Endothelial cell of umbilical vein (primary cell): Measurements from ENCODE around the gene ZNF777. TPM values are rescaled to one million over a fixed set of nuclear protein-coding genes. Genes with fewer than 3 reads are reported as not detected.

Source experiments
- BruUV-seq: library from RNA; stranded (reverse); fragments of 400-500 nt; replicated peaks from 2 replicates; lab custom pipeline; 2021; lab: Mats Ljungman, UMichigan
- CTCF ChIA-PET: fragments of 300-600, 350-600 bp; sonication (Branson Sonifier 250); formaldehyde crosslinking; loops from one replicate; lab custom pipeline; 2021; ENCODE audit warnings: antibody characterized with exemption, inconsistent platforms; lab: Charles Lee
- POLR2A ChIA-PET: fragments of 300-600, 350-600 bp; sonication (Branson Sonifier 250); formaldehyde crosslinking; loops from one replicate; lab custom pipeline; 2021; ENCODE audit warnings: antibody characterized with exemption, inconsistent platforms; lab: Charles Lee
- DNase-seq: peaks from one replicate; pipeline ENCODE4 v3.0.0-alpha.2; 2011; ENCODE audit warnings: low read depth, low spot score
- FAIRE-seq: peaks from 2 replicates; lab custom pipeline; 2011; peaks lifted over from hg19 to GRCh38; lab: Jason Lieb, UNC
- H2AFZ ChIP-seq: 2 replicates; pipeline ENCODE4 v1.6.0; 2012; ENCODE audit warnings: low read depth, low read length, control low read depth, inconsistent platforms
- H3K27ac ChIP-seq: 2 replicates; pipeline ENCODE4 v1.5.1; 2011; ENCODE audit warnings: low read depth, mild to moderate bottlenecking, control low read depth, low read length, moderate library complexity; ENCODE audit not compliant: insufficient read depth
- H3K27me3 ChIP-seq, 2 experiments: 2 replicates each; pipeline versions ENCODE4 v1.6.0 to v1.6.1; 2011; ENCODE audit warnings: low read length in 2 of 2, mixed read lengths in 1 of 2; ENCODE audit not compliant: control insufficient read depth in 2 of 2, insufficient read depth in 2 of 2
- H3K36me3 ChIP-seq, 2 experiments: 2 replicates in 1 of 2; 3 replicates in 1 of 2; pipeline ENCODE4 v1.5.1; 2011; ENCODE audit warnings: low read length in 2 of 2, mild to moderate bottlenecking in 1 of 2, moderate library complexity in 1 of 2; ENCODE audit not compliant: control insufficient read depth in 2 of 2, insufficient read depth in 2 of 2; ENCODE audit errors: extremely low read depth in 1 of 2
- H3K4me1 ChIP-seq: 3 replicates; pipeline ENCODE4 v1.5.1; 2011; ENCODE audit warnings: mild to moderate bottlenecking, low read length; ENCODE audit not compliant: control insufficient read depth, insufficient read depth; ENCODE audit errors: extremely low read depth
- H3K4me2 ChIP-seq: 2 replicates; pipeline ENCODE4 v1.6.1; 2011; ENCODE audit warnings: low read length, control low read depth, mixed read lengths; ENCODE audit not compliant: insufficient read depth
- H3K4me3 ChIP-seq, 3 experiments: fragments of 200-600 bp in 1 of 3; sonication (generic), shearing (Covaris generic) in 1 of 3; replicated peaks in 1 of 3; 2 replicates each; pipeline ENCODE4 v1.5.1; 2011 to 2016; ENCODE audit warnings: control low read depth in 3 of 3, low read length in 3 of 3, mild to moderate bottlenecking in 2 of 3, inconsistent platforms in 1 of 3, low read depth in 1 of 3, moderate library complexity in 1 of 3; ENCODE audit not compliant: insufficient read depth in 1 of 3
- H3K79me2 ChIP-seq: 2 replicates; pipeline ENCODE4 v1.6.0; 2012; ENCODE audit warnings: low read length, inconsistent platforms; ENCODE audit not compliant: control insufficient read depth, insufficient read depth
- H3K9ac ChIP-seq: replicated peaks from 2 replicates; pipeline ENCODE3; 2011; ENCODE audit warnings: low read length, control low read depth; ENCODE audit not compliant: insufficient read depth; ENCODE audit errors: extremely low read depth
- H3K9me1 ChIP-seq: replicated peaks from 3 replicates; pipeline ENCODE4 v1.6.0; 2011; ENCODE audit warnings: mild to moderate bottlenecking, low read length; ENCODE audit not compliant: control insufficient read depth, insufficient read depth; ENCODE audit errors: extremely low read depth
- H3K9me3 ChIP-seq: replicated peaks from 2 replicates; pipeline ENCODE4 v1.5.1; 2012; ENCODE audit warnings: low read length, inconsistent platforms; ENCODE audit not compliant: control insufficient read depth, insufficient read depth
- H4K20me1 ChIP-seq: replicated peaks from 2 replicates; pipeline ENCODE3; 2011; ENCODE audit warnings: mild to moderate bottlenecking, low read length; ENCODE audit not compliant: control insufficient read depth, insufficient read depth; ENCODE audit errors: extremely low read depth
- CTCF ChIP-seq, 2 donors: IDR thresholded peaks; 1 replicate in 1 of 2; 2 replicates in 1 of 2; pipeline ENCODE4 v1.5.1; 2011; ENCODE audit warnings: low read length in 2 of 2, mild to moderate bottlenecking in 2 of 2, moderate library complexity in 2 of 2, control low read depth in 1 of 2, inconsistent platforms in 1 of 2, low read depth in 1 of 2; ENCODE audit not compliant: insufficient read depth in 1 of 2; ENCODE audit errors: extremely low read depth in 1 of 2
- EZH2 ChIP-seq: IDR thresholded peaks from 2 replicates; pipeline ENCODE4 v1.6.1; 2012; ENCODE audit warnings: borderline replicate concordance, low read depth, mild to moderate bottlenecking, moderate library complexity, low read length, inconsistent platforms; ENCODE audit not compliant: severe bottlenecking
- FOS ChIP-seq: IDR thresholded peaks from 2 replicates; pipeline ENCODE4 v1.6.1; 2011; ENCODE audit warnings: mild to moderate bottlenecking, low read length, moderate library complexity, borderline replicate concordance; ENCODE audit not compliant: insufficient read depth
- GATA2 ChIP-seq: IDR thresholded peaks from 2 replicates; pipeline ENCODE4 v1.7.0; 2011; ENCODE audit warnings: low read depth, mild to moderate bottlenecking, moderate library complexity, mixed read lengths, low read length; ENCODE audit not compliant: insufficient read length, insufficient read depth
- JUN ChIP-seq: IDR thresholded peaks from 2 replicates; pipeline ENCODE4 v1.6.1; 2011; ENCODE audit warnings: borderline replicate concordance, low read depth; ENCODE audit not compliant: insufficient read length, insufficient read depth
- MAX ChIP-seq: IDR thresholded peaks from 2 replicates; pipeline ENCODE4 v1.6.1; 2011; ENCODE audit not compliant: insufficient read depth, insufficient read length
- MYC ChIP-seq: IDR thresholded peaks from one replicate; pipeline ENCODE4 v1.6.1; 2011; ENCODE audit warnings: mild to moderate bottlenecking, low read depth, low read length
- POLR2A ChIP-seq: IDR thresholded peaks from 2 replicates; pipeline ENCODE4 v1.6.1; 2012; ENCODE audit warnings: low read depth, mild to moderate bottlenecking, control low read depth, low read length
- POLR2AphosphoS5 ChIP-seq: IDR thresholded peaks from 2 replicates; pipeline ENCODE4 v1.6.1; 2012; ENCODE audit warnings: low read depth, mild to moderate bottlenecking, control low read depth, low read length, moderate library complexity; ENCODE audit not compliant: insufficient read depth
- dilution Hi-C: fragments of 300-500 bp; cut with MboI; formaldehyde crosslinking; loops from one replicate; pipeline ENCODE4 v1.15.0; 2019; ENCODE audit warnings: low sequenced_read_pairs; ENCODE audit not compliant: extremely low pct_ligation_motif_present
- intact Hi-C: fragments of 100-400 bp; cut with micrococcal nuclease; formaldehyde crosslinking; loops from one replicate; pipeline ENCODE4 v1.10.0; 2022
- polyA plus RNA-seq, 4 experiments: library from polyadenylated mRNA; depleted of rRNA in 3 of 4; stranded (reverse) in 3 of 4; unstranded in 1 of 4; fragments of >200 nt; gene quantifications; 2 replicates each; pipeline versions ENCODE4 v1.2.1 to v1.2.3, GENCODE V29; 2011 to 2012; ENCODE audit warnings: missing spikeins in 1 of 4
- total RNA-seq: library from RNA; stranded (reverse); gene quantifications from 2 replicates; pipeline ENCODE4 v1.2.3, GENCODE V29; 2021

The ZNF777 gene
- total and polyA plus RNA-seq, 2 donors (not counting 3 experiments of a cell fraction or from before 2014, with no cell fraction given): 7.4 to 11.1 TPM

GRCh38 chr7:149457766-149458165, 3.1 kb downstream of the ZNF777 start:
- FAIRE-seq (no peak), DNase-seq (no peak)
- TF ChIP-seq POLR2AphosphoS5: no peak
- no peak for TF ChIP-seq POLR2A
- no peak for TF ChIP-seq MAX
- no peak for TF ChIP-seq MYC
- TF ChIP-seq EZH2: no peak
- TF ChIP-seq GATA2: no peak
- no peak for TF ChIP-seq FOS
- no peak for TF ChIP-seq CTCF (IDR thresholded peaks at IDR 0.05; ENCODE audit: extremely low read depth in 1 of 2, insufficient read depth in 1 of 2, low read depth in 1 of 2, low read length in 2 of 2)
- no peak for TF ChIP-seq JUN
- Histone ChIP-seq H3K4me2 (no peak overlapping the region), H3K79me2 (peaks cover 14% of the 10 kb centered on the region), H3K9ac (no peak overlapping the region), H3K4me1 (peaks cover 9% of the 10 kb centered on the region), H3K9me1 (no peaks in the 10 kb centered on the region), H3K27me3 (no peaks in the 10 kb centered on the region), H4K20me1 (no peaks in the 10 kb centered on the region), H3K9me3 (no peaks in the 10 kb centered on the region), H3K36me3 (peaks cover 7 to 14% of the 10 kb centered on the region in 2 experiments), H3K27ac (no peak overlapping the region), H3K4me3 (no peak overlapping the region), H2AFZ (no peak overlapping the region)
- BruUV-seq: no TSS peak
- ChIA-PET POLR2A (no interaction called here), CTCF (interaction anchor here (0.9 to 1.1 kb wide), 2 partner anchors 26 to 35 kb away, joined by 3 read pairs; no protein-coding TSS in a partner anchor)
- dilution Hi-C loops (no loop called here), intact Hi-C loops (no loop called here)
